GM19372 (cell line): ENCODE results near the gene EMID1.
"Not testable (repeated sequence)": the region's sequence is repeated elsewhere in the genome, so short reads cannot be mapped to it uniquely, and the experiment has no call there.

Source experiments
- ATAC-seq: cut with Tn5 transposase; IDR thresholded peaks from one replicate; pipeline ENCODE4 v1.9.1; 2021; ENCODE audit warnings: mild to moderate bottlenecking, low read depth, moderate library complexity; ENCODE audit not compliant: unreplicated experiment

The EMID1 gene

DNA sequence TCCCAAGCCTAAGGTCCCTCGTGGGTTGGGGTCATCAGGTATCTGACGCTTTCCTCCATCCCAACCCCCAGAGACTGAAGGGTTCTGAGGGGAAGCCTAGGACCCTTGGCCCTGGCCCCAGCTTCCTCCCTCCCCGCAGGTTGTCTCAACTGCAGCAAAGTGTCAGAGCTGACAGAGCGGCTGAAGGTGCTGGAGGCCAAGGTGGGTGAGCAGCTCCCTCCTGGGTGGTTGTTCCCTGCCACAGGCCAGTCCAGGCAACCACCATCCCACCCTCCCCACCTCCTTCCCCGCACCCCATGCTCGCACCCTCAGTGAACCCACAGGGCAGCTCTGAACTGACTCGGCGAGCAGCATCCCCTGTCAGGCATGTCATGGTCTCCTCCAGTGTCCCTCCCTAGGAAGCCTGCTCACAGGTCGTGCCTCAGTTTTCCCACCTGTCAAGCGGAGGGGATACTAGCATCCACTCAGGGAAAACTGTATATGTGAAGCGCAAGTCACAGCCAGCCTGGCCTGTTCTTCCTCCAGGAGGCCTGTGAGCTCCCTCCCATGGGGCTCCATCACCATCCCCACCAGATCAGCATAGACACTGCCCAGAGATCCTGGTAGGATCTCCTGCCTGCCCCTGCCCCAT, 20.8 kb downstream of the EMID1 start:
- ATAC-seq: no peak

- no peak for ATAC-seq
Observed at GRCh38 chr22:29230972-29231875, 25.5 kb downstream of the EMID1 start.

GRCh38 chr22:29231971-29232959, 26.6 kb downstream of the EMID1 start:
- ATAC-seq: no peak

DNA sequence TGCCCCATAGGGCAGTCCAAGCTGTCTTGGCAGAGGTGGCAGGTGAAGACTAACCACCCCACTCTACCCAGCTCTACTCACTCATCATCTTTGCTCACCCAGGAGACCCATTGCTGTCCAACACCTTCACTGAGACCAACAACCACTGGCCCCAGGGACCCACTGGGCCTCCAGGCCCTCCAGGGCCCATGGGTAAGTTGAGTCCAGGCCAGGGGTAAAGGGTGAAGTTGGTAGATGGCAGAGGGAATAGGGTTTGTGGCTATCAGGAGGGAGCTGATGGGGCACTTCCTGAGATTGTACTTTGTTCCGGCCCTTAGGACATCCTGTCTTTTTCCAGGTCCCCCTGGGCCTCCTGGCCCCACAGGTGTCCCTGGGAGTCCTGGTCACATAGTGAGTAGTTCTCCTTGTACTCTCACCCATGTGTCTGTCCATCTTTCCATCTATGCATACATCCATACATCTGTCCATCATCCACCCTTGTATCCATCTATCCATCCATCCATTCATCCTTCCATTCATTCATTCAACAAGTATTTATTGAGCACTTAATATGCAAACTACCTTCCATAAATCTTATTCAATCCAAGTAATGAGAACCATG, 27.7 kb downstream of the EMID1 start:
- no peak for ATAC-seq

DNA sequence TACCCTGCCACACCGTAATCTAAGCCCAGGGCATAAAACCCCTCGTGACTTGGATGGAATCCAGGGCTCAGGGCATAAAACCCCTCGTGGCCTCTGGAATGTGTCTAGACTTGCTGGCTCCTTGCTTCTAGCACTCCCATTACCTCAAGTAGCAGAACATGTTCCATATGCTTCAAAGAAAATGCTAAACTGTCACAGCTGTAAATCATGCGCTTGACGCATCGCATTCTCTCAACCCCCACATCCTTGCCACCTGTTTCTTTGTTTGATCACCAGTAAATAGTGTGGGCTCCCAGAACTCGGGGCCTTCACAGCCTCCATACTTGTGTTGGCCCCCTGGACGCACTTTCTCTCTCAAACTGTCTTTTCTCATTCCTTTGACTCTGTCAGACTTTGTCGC, 34.8 kb downstream of the EMID1 start:
- ATAC-seq: not testable (repeated sequence)

DNA sequence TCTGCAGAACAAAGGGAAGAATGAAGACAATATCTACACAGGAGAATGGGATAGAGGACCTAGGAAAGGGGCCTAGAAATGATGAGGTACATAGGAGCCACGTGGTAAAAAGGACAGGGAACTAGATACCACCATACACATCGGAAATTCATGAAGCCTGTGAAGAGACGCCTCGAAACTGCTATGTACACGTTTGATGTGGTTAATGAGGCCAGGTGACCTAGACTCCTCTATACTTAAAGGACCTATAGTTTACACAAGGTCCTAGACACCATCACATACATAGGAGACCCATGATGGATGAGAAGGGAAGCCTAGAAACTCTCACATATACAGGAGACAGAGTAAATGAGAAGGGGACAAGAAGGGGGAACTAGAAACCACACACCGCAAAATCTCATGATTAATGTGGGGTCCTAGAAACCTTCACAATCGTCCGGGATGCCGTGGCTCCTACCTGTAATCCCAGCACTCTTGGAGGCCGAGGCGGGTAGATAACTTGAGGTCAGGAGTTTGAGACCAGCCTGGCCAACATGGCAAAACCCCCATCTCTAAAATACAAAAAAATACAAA, 38.3 kb downstream of the EMID1 start:
- ATAC-seq: no peak

GRCh38 chr22:29244785-29245625, 39.3 kb downstream of the EMID1 start:
- ATAC-seq: no peak

GRCh38 chr22:29245626-29246385, 40.1 kb downstream of the EMID1 start:
- ATAC-seq: peak; percentile 59

- ATAC-seq: not testable (repeated sequence)
Observed at GRCh38 chr22:29247891-29248290, 42.2 kb downstream of the EMID1 start.

DNA sequence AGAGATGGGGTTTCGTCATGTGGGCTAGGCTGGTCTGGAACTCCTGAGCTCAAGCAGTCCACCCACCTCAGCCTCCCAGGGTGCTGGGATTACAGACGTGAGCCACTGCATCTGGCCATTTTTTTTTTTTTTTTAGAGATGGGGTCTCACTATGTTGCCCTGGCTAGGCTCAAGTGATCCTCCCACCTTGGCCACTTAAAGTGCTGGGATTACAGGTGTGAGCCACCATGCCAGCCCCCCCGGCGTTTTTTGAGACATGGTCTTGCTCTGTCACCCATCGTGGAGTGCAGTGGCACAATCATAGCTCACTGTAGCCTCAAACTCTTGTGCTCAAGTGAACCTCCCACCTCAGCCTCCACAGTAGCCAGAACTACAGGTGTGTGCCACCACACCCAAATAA, 45.6 kb downstream of the EMID1 start:
- ATAC-seq: no peak

- ATAC-seq: no peak
Observed at GRCh38 chr22:29251981-29252911, 46.5 kb downstream of the EMID1 start.

GRCh38 chr22:29253561-29254285, 48.0 kb downstream of the EMID1 start:
- ATAC-seq: no peak

GRCh38 chr22:29254286-29254660, 48.6 kb downstream of the EMID1 start:
- ATAC-seq: no peak

DNA sequence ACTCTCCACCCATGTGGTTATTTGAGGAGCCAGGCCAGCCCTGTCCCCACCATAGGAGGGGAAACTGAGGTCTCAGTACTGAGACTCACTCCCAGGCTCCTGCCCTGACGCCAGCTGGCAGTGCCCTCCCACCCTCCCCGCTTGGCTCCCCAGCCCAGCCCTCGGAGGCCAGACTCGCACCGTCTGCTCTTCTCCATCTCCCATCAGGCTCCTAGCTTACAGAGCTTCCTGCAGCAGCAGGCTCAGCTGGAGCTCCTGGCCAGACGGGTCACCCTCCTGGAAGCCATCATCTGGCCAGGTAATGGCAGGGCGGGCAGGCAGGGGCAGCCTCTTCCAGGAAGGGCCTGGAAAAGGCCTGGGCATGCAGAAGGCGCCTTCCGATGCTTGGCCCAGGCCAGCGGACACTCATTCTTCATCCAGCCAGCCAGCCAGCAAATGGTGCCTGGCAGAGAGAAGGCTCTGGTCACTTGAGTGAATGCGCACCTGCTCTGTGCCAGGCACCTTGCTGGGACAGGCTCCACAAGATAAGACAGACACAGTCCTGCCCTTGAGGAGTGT, 49.4 kb downstream of the EMID1 start:
- ATAC-seq: no peak

DNA sequence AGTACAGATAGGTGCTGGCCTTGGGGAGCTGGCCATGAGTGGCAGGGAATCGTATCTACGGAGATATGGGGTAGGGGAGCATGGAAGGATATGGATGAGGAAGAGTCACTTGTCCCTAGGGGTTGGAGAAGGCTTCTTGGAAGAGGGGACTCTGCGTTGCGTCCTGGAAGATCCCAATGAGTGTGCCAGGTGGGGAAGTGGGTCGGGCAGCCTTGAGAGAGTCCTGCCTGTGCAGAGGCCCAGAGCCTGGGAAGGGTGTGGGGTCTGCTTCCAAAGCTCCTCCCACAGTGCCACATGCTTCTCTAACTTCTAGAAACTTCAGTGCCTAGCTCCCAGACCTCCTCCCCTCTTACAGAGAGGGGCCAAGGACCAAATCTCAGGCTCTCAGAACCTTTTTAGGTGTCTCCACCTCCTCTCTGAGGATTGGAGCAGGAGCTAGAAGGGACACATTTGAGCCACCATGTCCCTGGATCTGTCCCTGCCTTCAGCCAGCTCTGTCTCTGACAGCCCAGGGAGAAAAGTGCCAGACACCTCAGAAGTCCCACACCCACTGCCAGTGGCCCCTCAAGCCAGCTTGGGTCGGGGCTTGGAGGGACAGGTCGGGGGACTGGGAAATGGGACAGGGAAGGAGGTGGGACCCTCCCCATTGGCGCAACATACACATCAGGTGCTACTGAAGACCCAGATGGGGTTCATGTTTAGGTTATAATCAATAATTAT, 51.1 kb downstream of the EMID1 start:
- ATAC-seq: no peak

- ATAC-seq: no peak
Observed at GRCh38 chr22:29257751-29258181, 52.1 kb downstream of the EMID1 start.
